GM23338 (cell line): Measurements from ENCODE around the gene CDC23.

Experiments used
- CREB1 ChIP-seq: fragments of 250-450 bp; sonication (Bioruptor Pico); IDR thresholded peaks from 2 replicates; pipeline ENCODE4 v1.5.0; 2020; ENCODE audit warnings: low read depth, mild to moderate bottlenecking, moderate library complexity
- CTCF ChIP-seq, 2 experiments: fragments of 200-600 bp in 1 of 2; sonication (generic) in 1 of 2; conservative IDR thresholded peaks; 2 replicates each; pipeline versions ENCODE4 v1.5.1 to v1.6.1; 2016 to 2017; ENCODE audit warnings: antibody characterized with exemption in 2 of 2, low read depth in 2 of 2, mild to moderate bottlenecking in 2 of 2, moderate library complexity in 1 of 2
- ETS1 ChIP-seq: IDR thresholded peaks from 2 replicates; pipeline ENCODE4 v1.6.1; 2016; ENCODE audit warnings: antibody characterized with exemption
- EZH2 ChIP-seq: fragments of 200-600 bp; sonication (generic); IDR thresholded peaks from one replicate; pipeline ENCODE4 v1.8.0; 2017; ENCODE audit warnings: antibody characterized with exemption, mild to moderate bottlenecking, low read depth; ENCODE audit not compliant: unreplicated experiment
- EZH2phosphoT487 ChIP-seq: fragments of 200-600 bp; sonication (generic); IDR thresholded peaks from one replicate; pipeline ENCODE4 v1.8.1; 2018; ENCODE audit warnings: antibody characterized with exemption; ENCODE audit not compliant: unreplicated experiment
- JUNB ChIP-seq: IDR thresholded peaks from one replicate; pipeline ENCODE4 v1.6.1; 2016; ENCODE audit warnings: antibody characterized with exemption; ENCODE audit not compliant: unreplicated experiment
- NANOG ChIP-seq: IDR thresholded peaks from 2 replicates; pipeline ENCODE4 v1.6.1; 2016; ENCODE audit warnings: antibody characterized with exemption, borderline replicate concordance
- POLR2AphosphoS5 ChIP-seq: IDR thresholded peaks from 2 replicates; pipeline ENCODE4 v1.6.1; 2016; ENCODE audit warnings: antibody characterized with exemption, low read depth
- REST ChIP-seq: IDR thresholded peaks from one replicate; pipeline ENCODE4 v1.6.1; 2018; ENCODE audit warnings: antibody characterized with exemption; ENCODE audit not compliant: unreplicated experiment
- STAT1 ChIP-seq: IDR thresholded peaks from one replicate; pipeline ENCODE4 v1.6.1; 2016; ENCODE audit warnings: antibody characterized with exemption; ENCODE audit not compliant: unreplicated experiment
- ZNF114 ChIP-seq: fragments of 250-450 bp; sonication (Bioruptor Pico); IDR thresholded peaks from 2 replicates; pipeline ENCODE4 v1.5.0; 2020; ENCODE audit warnings: mild to moderate bottlenecking, moderate library complexity
- ZNF331 ChIP-seq: fragments of 250-450 bp; sonication (Bioruptor Pico); IDR thresholded peaks from 2 replicates; pipeline ENCODE4 v1.5.0; 2020; ENCODE audit warnings: low read depth, mild to moderate bottlenecking, moderate library complexity

GRCh38 chr5:138216799-138217198 is 3.7 kb upstream of the CDC23 start:
- TF ChIP-seq CTCF (conservative IDR thresholded peaks at IDR 0.05; ENCODE audit: low read depth in 2 of 2), result no peak
- no peak for TF ChIP-seq EZH2
- TF ChIP-seq ZNF114, result no peak
- no peak for TF ChIP-seq REST
- TF ChIP-seq EZH2phosphoT487, result no peak
- no peak for TF ChIP-seq POLR2AphosphoS5
- TF ChIP-seq JUNB, result no peak
- no peak for TF ChIP-seq NANOG
- no peak for TF ChIP-seq STAT1
- no peak for TF ChIP-seq CREB1 (CRISPR knock-in tag)
- no peak for TF ChIP-seq ZNF331 (CRISPR knock-in tag)
- no peak for TF ChIP-seq ETS1
